DND-41 (cell line): ENCODE data around the gene EN1.

ENCODE experiments used
- CTCF ChIP-seq: IDR thresholded peaks from 2 replicates; pipeline ENCODE4 v1.5.1; 2012; ENCODE audit warnings: borderline replicate concordance, low read length, moderate library complexity, mild to moderate bottlenecking; ENCODE audit not compliant: poor library complexity, severe bottlenecking; ENCODE audit errors: extremely low read depth
- EZH2 ChIP-seq: IDR thresholded peaks from 3 replicates; pipeline ENCODE4 v1.6.1; 2012; ENCODE audit warnings: borderline replicate concordance, low read depth, mild to moderate bottlenecking, moderate library complexity, low read length, inconsistent platforms; ENCODE audit not compliant: severe bottlenecking

GRCh38 chr2:118846953-118847761, at the start of gene EN1:
- TF ChIP-seq CTCF = no peak
- TF ChIP-seq EZH2 = no peak
